Measurements from ENCODE around the gene ELL. TPM values are rescaled to one million over a fixed set of nuclear protein-coding genes. Genes with fewer than 3 reads are reported as not detected.

ELL gene
- total RNA-seq, 1 experiment from 2014 or later = 17.3 TPM

DNA sequence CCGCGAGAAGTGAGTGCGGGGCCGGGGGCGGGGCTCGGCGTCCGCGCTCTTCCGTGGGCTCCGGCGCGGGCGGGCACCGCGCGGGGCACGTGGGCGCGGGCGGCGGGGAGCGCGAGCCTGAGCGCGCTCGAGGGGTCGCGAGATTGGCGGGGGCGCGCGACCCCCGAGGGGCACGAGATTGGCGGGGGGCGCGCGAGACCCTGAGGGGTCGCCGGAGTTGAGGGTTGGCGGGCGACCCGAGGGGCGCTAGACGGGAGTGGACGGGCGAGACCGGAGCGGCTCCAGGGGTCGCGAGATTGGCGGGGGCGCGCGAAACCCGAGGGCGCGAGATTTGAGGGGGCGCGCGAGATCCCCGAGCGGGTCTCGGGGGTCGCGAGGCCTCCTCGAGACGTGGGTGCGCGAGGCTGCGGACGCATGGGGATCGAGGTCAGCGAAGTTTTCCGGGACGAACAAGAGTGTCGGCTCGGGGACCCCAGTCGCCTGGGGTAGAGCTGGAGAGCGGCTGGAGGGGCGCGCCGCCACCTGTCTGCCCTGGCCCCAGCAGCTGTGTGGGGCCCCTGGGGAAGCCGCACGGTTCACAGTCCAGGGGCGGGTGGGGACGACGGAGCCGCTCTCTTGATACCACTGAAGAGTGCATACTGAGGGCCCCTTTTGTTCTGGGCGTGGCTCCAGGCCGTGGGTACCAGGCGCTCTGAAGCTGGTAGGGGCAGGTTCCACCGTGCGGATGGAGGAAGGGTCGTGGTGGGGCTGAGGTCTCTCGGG, 102.0 kb downstream of the ELL start (continued):
- TF ChIP-seq, protein P1, sequence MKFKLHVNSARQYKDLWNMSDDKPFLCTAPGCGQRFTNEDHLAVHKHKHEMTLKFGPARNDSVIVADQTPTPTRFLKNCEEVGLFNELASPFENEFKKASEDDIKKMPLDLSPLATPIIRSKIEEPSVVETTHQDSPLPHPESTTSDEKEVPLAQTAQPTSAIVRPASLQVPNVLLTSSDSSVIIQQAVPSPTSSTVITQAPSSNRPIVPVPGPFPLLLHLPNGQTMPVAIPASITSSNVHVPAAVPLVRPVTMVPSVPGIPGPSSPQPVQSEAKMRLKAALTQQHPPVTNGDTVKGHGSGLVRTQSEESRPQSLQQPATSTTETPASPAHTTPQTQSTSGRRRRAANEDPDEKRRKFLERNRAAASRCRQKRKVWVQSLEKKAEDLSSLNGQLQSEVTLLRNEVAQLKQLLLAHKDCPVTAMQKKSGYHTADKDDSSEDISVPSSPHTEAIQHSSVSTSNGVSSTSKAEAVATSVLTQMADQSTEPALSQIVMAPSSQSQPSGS (CRISPR knock-in tag; IDR thresholded peaks at IDR 0.05; ENCODE audit: borderline replicate concordance, low read depth) = no peak

DNA sequence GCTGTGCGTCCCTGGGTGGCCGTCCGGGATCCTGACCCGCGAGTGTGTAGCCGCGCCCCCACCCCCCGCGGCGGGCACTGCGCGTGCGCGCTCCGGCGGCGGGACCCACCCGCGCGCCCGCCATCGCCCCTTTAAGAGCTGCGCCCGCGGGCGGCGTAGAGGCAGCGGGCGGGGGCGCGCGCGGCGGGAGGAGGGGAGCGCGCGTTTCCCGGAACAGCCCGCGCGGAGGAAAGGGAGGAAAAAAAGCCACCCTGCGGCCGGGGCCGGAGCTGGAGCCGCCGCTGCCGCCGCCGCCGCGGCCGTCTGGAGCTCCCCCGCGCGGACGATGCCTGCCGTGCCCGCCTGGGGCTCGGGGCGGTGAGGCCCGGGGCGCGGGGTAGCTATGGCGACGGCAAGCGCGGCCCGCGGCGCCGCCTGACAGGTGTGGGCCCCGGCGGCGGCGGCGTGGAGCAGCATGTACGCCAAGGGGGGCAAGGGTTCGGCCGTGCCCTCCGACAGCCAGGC, 102.6 kb downstream of the ELL start, which contains the start of gene SSBP4:
Gene SSBP4 (plus strand): TSS at position 204 of the 504 bp plus-strand sequence. CDS start 251 bp downstream, at position 455.
- Mint-ChIP-seq H3K9me3 (no peaks in the 10 kb centered on the region), H3K27ac (no peak within 1 kb of the TSS), H3K36me3 (no peaks in the 10 kb centered on the region), H3K4me3 (peak within 1 kb of the TSS; percentile 72), H3K27me3 (ENCODE audit: low read depth) (peaks cover 32% of the 10 kb centered on the region), H3K4me1 (peaks cover 30% of the 10 kb centered on the region)
- ChIA-PET CTCF (interaction anchor here (0.6 to 9.7 kb wide), 24 partner anchors 9 to 378 kb away, joined by 3 to 94 read pairs (median 4); partner anchors contain the start of genes GDF15, LSM4 and REX1BD), POLR2A (interaction anchor here (1.5 to 3.0 kb wide), 3 partner anchors 9 to 139 kb away, joined by 6 to 12 read pairs (median 9); no protein-coding TSS in a partner anchor)
- DNase-seq (ENCODE audit: low spot score) = peak; percentile 69
- peak; percentile 66; the same call in 1 of the 2 replicates for TF ChIP-seq CREM (CRISPR knock-in tag; IDR thresholded peaks at IDR 0.05)
- TF ChIP-seq RELA (CRISPR knock-in tag; IDR thresholded peaks at IDR 0.05; ENCODE audit: borderline replicate concordance) = no peak
- TF ChIP-seq SMAD3 (CRISPR knock-in tag; IDR thresholded peaks at IDR 0.05; ENCODE audit: borderline replicate concordance) = no peak
- TF ChIP-seq ESRRA (CRISPR knock-in tag; IDR thresholded peaks at IDR 0.05; ENCODE audit: borderline replicate concordance) = 0 out of 2 replicates have a peak, but pooled peaks have one; percentile 26
- TF ChIP-seq FOXP1 (CRISPR knock-in tag; IDR thresholded peaks at IDR 0.05; ENCODE audit: borderline replicate concordance) = peak; percentile 71; the same call in 1 of the 2 replicates
- TF ChIP-seq KAT7 (CRISPR knock-in tag; IDR thresholded peaks at IDR 0.05; ENCODE audit: borderline replicate concordance) = 0 out of 2 replicates have a peak, but pooled peaks have one; percentile 68
- 0 out of 2 replicates have a peak, but pooled peaks have one; percentile 65 for TF ChIP-seq SP1 (CRISPR knock-in tag; conservative IDR thresholded peaks at IDR 0.05)
- TF ChIP-seq ZNF138 (CRISPR knock-in tag; conservative IDR thresholded peaks at IDR 0.05) = no peak
- TF ChIP-seq CBFB (CRISPR knock-in tag; IDR thresholded peaks at IDR 0.05; ENCODE audit: low read depth) = peak; percentile 25; the same call in 1 of the 2 replicates
- TF ChIP-seq ZNF263 (CRISPR knock-in tag; IDR thresholded peaks at IDR 0.05; ENCODE audit: low read depth) = 0 out of 2 replicates have a peak, but pooled peaks have one; percentile 37
- TF ChIP-seq, protein P2, sequence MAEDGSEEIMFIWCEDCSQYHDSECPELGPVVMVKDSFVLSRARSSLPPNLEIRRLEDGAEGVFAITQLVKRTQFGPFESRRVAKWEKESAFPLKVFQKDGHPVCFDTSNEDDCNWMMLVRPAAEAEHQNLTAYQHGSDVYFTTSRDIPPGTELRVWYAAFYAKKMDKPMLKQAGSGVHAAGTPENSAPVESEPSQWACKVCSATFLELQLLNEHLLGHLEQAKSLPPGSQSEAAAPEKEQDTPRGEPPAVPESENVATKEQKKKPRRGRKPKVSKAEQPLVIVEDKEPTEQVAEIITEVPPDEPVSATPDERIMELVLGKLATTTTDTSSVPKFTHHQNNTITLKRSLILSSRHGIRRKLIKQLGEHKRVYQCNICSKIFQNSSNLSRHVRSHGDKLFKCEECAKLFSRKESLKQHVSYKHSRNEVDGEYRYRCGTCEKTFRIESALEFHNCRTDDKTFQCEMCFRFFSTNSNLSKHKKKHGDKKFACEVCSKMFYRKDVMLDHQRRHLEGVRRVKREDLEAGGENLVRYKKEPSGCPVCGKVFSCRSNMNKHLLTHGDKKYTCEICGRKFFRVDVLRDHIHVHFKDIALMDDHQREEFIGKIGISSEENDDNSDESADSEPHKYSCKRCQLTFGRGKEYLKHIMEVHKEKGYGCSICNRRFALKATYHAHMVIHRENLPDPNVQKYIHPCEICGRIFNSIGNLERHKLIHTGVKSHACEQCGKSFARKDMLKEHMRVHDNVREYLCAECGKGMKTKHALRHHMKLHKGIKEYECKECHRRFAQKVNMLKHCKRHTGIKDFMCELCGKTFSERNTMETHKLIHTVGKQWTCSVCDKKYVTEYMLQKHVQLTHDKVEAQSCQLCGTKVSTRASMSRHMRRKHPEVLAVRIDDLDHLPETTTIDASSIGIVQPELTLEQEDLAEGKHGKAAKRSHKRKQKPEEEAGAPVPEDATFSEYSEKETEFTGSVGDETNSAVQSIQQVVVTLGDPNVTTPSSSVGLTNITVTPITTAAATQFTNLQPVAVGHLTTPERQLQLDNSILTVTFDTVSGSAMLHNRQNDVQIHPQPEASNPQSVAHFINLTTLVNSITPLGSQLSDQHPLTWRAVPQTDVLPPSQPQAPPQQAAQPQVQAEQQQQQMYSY (CRISPR knock-in tag; IDR thresholded peaks at IDR 0.05) = peak; percentile 51; the same call in 1 of the 2 replicates
- TF ChIP-seq ZNF416 (CRISPR knock-in tag; IDR thresholded peaks at IDR 0.05) = no peak
- TF ChIP-seq, protein P3, sequence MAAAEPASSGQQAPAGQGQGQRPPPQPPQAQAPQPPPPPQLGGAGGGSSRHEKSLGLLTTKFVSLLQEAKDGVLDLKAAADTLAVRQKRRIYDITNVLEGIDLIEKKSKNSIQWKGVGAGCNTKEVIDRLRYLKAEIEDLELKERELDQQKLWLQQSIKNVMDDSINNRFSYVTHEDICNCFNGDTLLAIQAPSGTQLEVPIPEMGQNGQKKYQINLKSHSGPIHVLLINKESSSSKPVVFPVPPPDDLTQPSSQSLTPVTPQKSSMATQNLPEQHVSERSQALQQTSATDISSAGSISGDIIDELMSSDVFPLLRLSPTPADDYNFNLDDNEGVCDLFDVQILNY (CRISPR knock-in tag; IDR thresholded peaks at IDR 0.05) = peak; percentile 59; the same call in 1 of the 2 replicates
- TF ChIP-seq FOXK1 (CRISPR knock-in tag; IDR thresholded peaks at IDR 0.05) = no peak
- TF ChIP-seq ZNF121 (CRISPR knock-in tag; IDR thresholded peaks at IDR 0.05) = no peak
- peak; percentile 5; the same call in 1 of the 2 replicates for ATAC-seq
